Measurements from ENCODE around the gene FLNB. TPM values are rescaled to one million over a fixed set of nuclear protein-coding genes. Genes with fewer than 3 reads are reported as not detected.
A peak's percentile ranks its signal among the peaks of the same experiment; 100 is the strongest.

Gene FLNB
- total and polyA plus RNA-seq, 2 of the 13 experiments (the other 11 are each of a cell fraction or from before 2014, with no cell fraction given) = 106 to 130 TPM

DNA sequence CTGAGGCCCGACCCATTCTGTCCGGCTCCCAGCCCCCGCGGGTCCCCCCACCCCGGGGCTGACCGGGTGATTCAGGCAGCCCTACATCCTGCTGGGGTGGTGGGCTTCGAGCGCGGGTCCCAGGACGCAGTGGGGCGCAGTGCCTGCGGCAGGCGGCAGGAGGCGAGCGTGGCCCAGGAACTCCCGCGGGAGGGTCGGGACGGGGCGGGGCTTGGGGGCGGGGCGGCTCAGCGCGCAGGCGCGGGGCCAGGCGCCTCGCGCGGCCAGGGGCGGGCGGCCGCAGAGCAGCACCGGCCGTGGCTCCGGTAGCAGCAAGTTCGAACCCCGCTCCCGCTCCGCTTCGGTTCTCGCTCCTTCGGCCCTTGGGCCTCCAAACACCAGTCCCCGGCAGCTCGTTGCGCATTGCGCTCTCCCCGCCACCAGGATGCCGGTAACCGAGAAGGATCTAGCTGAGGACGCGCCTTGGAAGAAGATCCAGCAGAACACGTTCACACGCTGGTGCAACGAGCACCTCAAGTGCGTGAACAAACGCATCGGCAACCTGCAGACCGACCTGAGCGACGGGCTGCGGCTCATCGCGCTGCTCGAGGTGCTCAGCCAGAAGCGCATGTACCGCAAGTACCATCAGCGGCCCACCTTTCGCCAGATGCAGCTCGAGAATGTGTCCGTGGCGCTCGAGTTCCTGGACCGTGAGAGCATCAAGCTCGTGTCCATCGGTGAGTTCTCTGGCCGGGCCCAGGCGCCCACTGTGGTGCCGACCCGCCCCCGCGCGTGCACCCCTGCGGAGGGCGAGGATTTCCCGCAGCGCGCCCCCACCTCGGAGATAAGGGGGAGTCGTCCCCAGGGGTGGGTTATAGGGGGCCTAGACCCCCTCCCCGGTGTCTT lies at the start of gene FLNB (continued):
- TF ChIP-seq AHR (CRISPR knock-in tag; IDR thresholded peaks at IDR 0.05) (no peak; the same call in 1 of the 2 replicates), ZBTB3 (CRISPR knock-in tag; IDR thresholded peaks at IDR 0.05; ENCODE audit: borderline replicate concordance, low read depth) (no peak; the same call in 1 of the 2 replicates), LBX2 (CRISPR knock-in tag; IDR thresholded peaks at IDR 0.05; ENCODE audit: borderline replicate concordance) (no peak), CEBPZ (IDR thresholded peaks at IDR 0.05; ENCODE audit: low read length) (no peak), ZSCAN12 (CRISPR knock-in tag; IDR thresholded peaks at IDR 0.05) (no peak), U2AF2 (IDR thresholded peaks at IDR 0.05; ENCODE audit: low read depth, low read length) (no peak), ZNF615 (CRISPR knock-in tag; IDR thresholded peaks at IDR 0.05; ENCODE audit: borderline replicate concordance) (no peak), MEF2D (CRISPR knock-in tag; IDR thresholded peaks at IDR 0.05) (peak; percentile 54; the same call in 1 of the 2 replicates), ZMYM4 (CRISPR knock-in tag; IDR thresholded peaks at IDR 0.05) (peak; percentile 75), PHF21A (CRISPR knock-in tag; IDR thresholded peaks at IDR 0.05) (no peak), TBX3 (IDR thresholded peaks at IDR 0.05; ENCODE audit: borderline replicate concordance) (no peak), SRF (IDR thresholded peaks at IDR 0.05; ENCODE audit: low read depth, low read length) (no peak), ZNF350 (CRISPR knock-in tag; IDR thresholded peaks at IDR 0.05; ENCODE audit: borderline replicate concordance, low read depth) (no peak), NFRKB (IDR thresholded peaks at IDR 0.05) (no peak), ZNF17 (CRISPR knock-in tag; IDR thresholded peaks at IDR 0.05) (no peak), MEIS2 (CRISPR knock-in tag; IDR thresholded peaks at IDR 0.05) (peak; percentile 69; the same call in 1 of the 2 replicates), SMARCE1 (IDR thresholded peaks at IDR 0.05; ENCODE audit: borderline replicate concordance) (no peak), POGK (CRISPR knock-in tag; conservative IDR thresholded peaks at IDR 0.05) (peak; percentile 68), ZNF768 (CRISPR knock-in tag; IDR thresholded peaks at IDR 0.05) (peak; percentile 60; the same call in 1 of the 2 replicates), SALL2 (CRISPR knock-in tag; IDR thresholded peaks at IDR 0.05) (peak; percentile 79; the same call in 1 of the 2 replicates), DNMT1 (CRISPR knock-in tag; IDR thresholded peaks at IDR 0.05) (no peak; the same call in 1 of the 2 replicates)
- TF ChIP-seq, protein P1, sequence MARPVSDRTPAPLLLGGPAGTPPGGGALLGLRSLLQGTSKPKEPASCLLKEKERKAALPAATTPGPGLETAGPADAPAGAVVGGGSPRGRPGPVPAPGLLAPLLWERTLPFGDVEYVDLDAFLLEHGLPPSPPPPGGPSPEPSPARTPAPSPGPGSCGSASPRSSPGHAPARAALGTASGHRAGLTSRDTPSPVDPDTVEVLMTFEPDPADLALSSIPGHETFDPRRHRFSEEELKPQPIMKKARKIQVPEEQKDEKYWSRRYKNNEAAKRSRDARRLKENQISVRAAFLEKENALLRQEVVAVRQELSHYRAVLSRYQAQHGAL (CRISPR knock-in tag; IDR thresholded peaks at IDR 0.05; ENCODE audit: not compliant biosample characterization) = peak; percentile 85
